HL-60/S4 treated with retinoic acid at 250 ng/mL for 4 days and 3 days (cell line): ENCODE measurements around the gene RER1.

ENCODE experiments used
- in situ Hi-C: fragments of 300-500 bp; cut with MboI; formaldehyde crosslinking; loops from 2 replicates; pipeline ENCODE4 v1.7.0; 2022; ENCODE audit warnings: low sequenced_read_pairs

Gene RER1

GRCh38 chr1:2404890-2405511 is 13.4 kb downstream of the RER1 start:
- in situ Hi-C loops = loop anchor here (25.0 kb wide), 1 partner anchor 1007 kb away; no protein-coding TSS in a partner anchor

DNA sequence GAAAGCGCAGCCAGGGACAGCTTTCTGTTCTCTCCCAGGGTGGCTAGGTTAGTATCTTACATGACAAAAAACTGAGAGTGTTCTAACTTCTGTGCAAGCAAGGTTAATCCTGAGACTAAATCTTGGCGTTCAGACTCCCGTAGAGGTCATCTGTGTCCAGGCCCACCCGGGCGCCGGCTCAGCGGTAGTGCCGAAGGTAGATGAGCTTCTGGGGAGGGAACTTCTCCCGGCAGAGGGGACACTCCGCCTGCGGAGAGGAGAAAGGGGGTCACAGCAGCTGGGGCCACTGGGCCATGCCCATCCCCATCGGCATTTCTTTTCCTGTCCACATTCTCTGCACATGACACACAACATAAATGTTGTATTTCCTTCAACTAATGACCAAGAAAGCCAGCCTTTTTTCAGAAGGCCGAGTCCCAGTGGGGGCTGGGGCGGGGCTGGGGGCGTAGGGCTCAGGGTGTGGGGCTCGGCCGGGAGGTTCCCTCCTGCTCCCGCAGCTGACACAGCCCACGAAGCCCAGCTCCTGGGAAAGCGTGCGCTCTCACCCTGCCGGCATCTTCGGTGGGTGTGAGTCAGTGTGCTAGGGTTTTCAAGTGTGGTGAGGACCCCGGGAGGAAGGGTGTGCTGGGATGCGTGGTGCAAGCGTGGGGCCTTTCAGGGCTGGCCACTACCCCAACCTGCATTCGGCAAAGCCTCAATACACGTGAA is 14.1 kb downstream of the RER1 start:
- in situ Hi-C loops = loop anchor here (25.0 kb wide), 1 partner anchor 1007 kb away; no protein-coding TSS in a partner anchor

DNA sequence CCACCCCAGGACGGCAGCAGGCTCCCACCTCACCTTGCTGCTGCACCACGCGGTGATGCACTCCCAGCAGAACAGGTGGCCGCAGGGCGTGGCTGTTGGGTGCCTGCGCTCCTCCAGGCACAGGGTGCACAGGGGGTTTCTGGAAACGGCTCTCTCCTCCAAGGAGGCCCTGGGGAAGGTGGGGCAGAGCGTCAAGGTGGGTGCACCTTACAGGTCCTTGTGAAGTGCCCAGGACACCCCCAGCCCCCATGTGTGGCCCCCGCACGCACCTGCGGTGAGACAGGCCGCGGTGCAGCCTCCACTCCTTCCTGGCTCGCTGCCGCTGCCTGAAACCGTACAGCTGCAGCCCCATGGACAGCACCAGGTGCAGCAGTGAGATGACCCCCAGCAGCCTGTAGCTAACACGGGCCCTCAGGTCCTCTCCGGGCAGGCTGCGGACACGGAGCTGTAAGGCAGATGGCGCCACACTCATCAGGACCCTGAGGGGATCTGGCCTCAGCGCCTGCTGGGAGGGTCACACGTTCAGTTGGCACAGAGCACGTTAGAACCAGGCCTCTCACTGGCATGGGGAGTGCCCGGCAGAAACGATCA is 14.9 kb downstream of the RER1 start:
- in situ Hi-C loops = loop anchor here (25.0 kb wide), 1 partner anchor 1006 kb away; no protein-coding TSS in a partner anchor

- in situ Hi-C loops = loop anchor here (25.0 kb wide), 1 partner anchor 1005 kb away; no protein-coding TSS in a partner anchor
Observed at GRCh38 chr1:2407166-2407990, 15.7 kb downstream of the RER1 start.

GRCh38 chr1:2407991-2408275 is 16.3 kb downstream of the RER1 start:
- in situ Hi-C loops = loop anchor here (25.0 kb wide), 1 partner anchor 1004 kb away; no protein-coding TSS in a partner anchor

- in situ Hi-C loops = loop anchor here (25.0 kb wide), 1 partner anchor 1004 kb away; no protein-coding TSS in a partner anchor
Observed at GRCh38 chr1:2408456-2408855, 16.8 kb downstream of the RER1 start.

DNA sequence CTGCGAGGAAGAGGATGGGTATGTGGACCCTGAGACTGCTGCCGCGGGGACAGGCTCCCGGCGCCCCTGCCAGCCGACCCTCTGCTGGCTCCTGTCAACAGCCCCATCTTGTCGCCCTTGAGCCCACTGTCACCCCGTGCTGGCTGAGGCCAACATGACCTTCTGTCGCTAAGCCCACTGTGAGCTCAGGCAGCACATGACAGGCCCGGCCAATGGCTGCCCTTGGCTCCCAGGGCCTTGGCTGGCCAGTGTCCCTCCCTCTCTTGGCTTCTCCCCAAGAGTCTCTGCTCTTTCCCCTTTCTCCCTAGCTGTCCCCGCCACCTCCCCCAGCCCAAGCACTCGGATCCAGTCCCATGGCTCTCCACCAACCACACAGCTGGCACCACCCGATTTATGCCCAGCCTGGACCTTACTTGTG is 17.2 kb downstream of the RER1 start:
- in situ Hi-C loops = loop anchor here (25.0 kb wide), 1 partner anchor 1003 kb away; no protein-coding TSS in a partner anchor

DNA sequence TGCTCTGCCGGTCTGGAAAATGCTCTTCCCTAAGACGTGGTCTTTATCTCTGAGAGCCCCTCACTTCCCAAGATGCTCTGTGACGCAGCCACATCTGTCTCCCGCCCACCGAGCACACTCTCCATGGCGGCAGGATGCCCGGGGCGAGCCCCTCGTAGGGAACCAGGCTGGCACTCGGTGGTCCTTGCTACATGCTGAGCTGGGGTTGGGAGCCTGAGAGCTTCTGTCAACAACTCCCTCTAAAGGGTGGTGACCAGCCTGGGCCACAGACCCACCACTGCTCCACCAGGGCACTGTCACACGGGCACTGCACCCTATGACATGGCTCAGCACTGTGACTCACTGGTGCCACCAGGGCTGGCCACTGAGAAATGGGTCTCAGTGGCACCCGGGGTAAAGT is 18.1 kb downstream of the RER1 start:
- in situ Hi-C loops = loop anchor here (25.0 kb wide), 1 partner anchor 1003 kb away; no protein-coding TSS in a partner anchor

- in situ Hi-C loops = loop anchor here (25.0 kb wide), 1 partner anchor 1000 kb away; no protein-coding TSS in a partner anchor
Observed at GRCh38 chr1:2411801-2412394, 20.3 kb downstream of the RER1 start.

- in situ Hi-C loops = loop anchor here (25.0 kb wide), 1 partner anchor 1000 kb away; no protein-coding TSS in a partner anchor
Observed at GRCh38 chr1:2412395-2412772, 20.7 kb downstream of the RER1 start, which contains the start of gene PEX10. Gene PEX10, minus strand, starts transcription at chr1:2412564. Its CDS starts 62 bp downstream, at chr1:2412502.

DNA sequence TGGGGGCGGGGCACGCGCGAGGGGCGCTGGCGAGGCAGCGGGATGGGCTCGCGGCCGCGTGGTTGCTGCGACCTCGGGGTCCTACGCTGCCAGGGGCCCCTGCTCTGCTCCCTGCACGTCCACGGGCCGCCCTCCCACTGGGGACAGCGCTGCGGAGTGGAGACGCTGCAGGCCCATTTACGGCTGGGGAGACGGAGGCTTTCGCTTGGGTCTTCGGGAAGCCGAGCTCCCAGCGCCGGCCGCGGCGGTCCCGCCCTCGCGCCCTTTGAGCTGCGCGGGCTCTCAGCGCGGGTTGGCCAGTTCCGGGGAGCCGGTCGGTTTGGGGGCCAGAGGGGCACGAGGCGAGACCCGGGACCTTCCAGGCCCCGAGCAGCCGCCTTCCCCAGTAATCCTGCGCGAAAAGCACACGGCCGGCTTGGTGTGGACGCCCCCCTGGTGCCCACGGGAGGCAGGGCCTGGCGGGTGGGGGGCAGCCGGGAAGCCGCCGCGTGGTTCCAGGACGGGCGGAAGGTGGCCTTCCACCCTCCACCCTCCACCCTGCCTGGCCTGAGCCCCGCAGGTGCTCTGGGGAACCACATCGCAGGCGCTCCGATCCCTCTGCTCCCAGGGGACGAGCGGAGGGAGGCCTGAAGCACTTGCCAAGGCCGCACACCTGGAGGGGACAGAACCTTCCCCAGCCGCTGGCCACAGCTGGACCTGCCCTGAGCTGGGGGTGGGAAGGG is 21.3 kb downstream of the RER1 start:
- in situ Hi-C loops = loop anchor here (25.0 kb wide), 1 partner anchor 999 kb away; no protein-coding TSS in a partner anchor

- in situ Hi-C loops = loop anchor here (25.0 kb wide), 1 partner anchor 999 kb away; no protein-coding TSS in a partner anchor
Observed at GRCh38 chr1:2413495-2414296, 22.1 kb downstream of the RER1 start.

DNA sequence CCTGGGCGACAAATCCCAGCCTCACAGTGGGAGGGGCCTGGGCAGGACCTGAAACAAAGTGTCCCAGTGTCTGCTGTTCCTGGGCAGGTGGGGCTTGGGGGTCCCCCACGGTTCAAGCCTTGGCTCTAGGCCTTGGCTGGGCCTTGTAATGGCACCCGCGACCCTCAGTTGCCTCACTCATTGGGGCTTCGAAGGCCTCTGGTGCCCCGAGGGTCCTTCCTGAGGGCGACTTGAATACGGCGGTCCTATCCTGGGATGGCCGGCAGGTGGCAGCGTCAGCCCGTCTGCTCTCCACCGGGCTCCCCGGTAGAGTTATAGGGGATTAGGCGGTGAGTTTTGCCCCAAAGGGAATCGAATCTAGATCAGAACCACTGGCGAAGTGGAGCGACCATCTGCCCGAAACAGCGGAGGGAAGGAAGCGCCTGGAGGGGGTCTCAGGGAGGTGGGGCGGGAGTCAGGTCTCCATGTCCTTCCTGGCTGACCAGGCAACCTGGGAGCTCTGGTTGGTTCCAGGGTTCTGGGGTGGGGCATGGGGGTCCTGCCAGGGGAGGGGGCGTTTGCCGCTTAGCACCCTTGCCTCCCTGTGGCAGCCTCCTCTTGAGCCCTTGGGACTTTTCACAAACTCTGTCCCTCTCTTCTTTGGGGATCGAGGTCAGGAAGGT is 22.8 kb downstream of the RER1 start:
- in situ Hi-C loops = loop anchor here (25.0 kb wide), 1 partner anchor 998 kb away; no protein-coding TSS in a partner anchor

GRCh38 chr1:2415337-2415736 is 23.7 kb downstream of the RER1 start:
- in situ Hi-C loops = loop anchor here (25.0 kb wide), 1 partner anchor 997 kb away; no protein-coding TSS in a partner anchor

DNA sequence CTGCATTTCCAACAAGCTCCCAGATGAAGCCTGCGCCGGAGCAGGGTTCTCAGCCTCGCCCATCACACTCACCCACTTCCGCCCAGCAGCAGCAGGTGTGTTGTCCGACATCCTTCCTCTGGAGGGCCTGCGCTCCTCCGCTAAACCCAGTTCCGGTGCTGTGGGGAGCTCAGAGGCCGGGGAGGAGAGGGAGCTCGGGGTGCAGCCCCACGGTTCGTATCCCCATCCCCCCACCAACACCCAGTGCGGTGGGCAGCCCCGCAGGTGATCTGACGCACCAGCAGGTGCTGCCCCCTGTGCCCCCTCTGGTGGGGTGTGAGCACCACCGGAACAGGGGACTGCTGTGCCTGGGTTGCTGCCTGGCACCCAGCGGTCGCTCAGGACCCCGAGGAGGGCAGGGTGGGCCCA is 24.2 kb downstream of the RER1 start:
- in situ Hi-C loops = loop anchor here (25.0 kb wide), 1 partner anchor 996 kb away; no protein-coding TSS in a partner anchor

GRCh38 chr1:2416403-2416802 is 24.8 kb downstream of the RER1 start:
- in situ Hi-C loops = loop anchor here (25.0 kb wide), 1 partner anchor 996 kb away; no protein-coding TSS in a partner anchor

DNA sequence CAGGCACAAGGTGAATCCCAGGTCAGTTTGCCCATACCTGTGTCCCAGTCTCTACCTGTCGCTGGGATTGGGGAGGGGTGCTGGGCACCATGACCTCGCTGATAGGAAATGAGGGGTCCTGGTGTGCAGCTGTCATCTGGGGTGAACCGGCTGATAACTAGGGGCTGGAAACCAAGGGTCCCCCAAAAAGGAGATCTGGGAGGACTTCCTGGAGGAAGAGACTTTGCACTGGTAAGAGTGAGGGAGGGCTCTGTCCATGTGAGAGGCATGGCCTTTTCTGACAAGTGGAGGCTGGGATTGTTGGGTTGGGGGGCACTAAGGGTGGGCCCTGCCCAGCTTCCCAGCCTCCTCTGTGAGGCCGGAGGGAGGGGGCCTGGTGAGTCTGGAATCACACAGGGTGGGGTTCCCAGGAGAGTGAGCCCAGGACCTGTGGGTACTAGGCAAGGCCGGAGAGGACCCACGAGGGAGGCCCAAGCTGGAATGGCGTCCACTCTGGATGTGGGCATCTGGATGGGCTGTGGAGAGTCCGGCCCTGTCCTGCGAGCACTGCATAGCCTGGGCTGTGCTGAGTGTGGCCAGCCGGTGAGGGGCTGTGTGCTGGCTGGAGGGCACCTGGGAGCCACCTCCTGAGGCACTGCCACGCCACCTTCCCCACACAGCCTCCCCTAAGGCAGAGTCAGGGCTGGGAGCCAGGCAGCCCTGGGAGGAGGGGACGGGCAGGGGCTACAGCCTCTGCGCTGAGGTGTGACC is 25.6 kb downstream of the RER1 start:
- in situ Hi-C loops = loop anchor here (25.0 kb wide), 1 partner anchor 995 kb away; no protein-coding TSS in a partner anchor
